SIG-M5 (cell line): ENCODE data around the gene OR2A2.

Experiments used
- DNase-seq: peaks from one replicate; lab custom pipeline; 2025; lab: John Stamatoyannopoulos, UW

The OR2A2 gene

DNA sequence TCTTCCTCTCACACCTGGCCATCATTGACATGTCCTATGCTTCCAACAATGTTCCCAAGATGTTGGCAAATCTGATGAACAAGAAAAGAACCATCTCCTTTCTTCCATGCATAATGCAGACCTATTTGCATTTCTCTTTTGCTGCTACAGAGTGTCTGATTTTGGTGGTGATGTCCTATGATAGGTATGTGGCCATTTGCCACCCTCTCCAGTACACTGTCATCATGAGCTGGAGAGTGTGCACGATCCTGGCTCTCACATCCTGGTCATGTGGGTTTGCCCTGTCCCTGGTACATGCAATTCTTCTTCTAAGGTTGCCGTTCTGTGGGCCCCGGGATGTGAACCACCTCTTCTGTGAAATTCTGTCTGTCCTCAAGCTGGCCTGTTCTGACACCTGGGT, 32.8 kb downstream of the OR2A2 start:
- DNase-seq, result no peak

DNA sequence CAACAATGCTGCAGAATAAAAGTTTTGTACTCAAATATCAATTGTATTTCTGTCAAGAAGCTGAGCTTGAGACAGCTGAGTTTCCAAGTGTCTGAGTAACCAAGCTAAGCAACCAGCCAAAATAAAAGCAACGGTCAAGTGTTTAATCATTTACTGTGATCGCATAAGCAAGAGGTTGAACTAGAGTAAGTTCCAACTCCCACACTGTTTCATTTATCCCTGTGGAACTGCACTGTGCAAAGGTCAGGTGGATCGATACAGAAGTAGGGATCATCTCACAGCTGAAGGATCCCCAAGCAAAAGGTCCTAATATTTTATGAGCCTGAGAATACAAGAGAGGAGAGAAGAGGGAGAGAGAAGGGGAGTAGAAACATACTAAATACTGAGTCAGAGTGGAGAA, 35.0 kb downstream of the OR2A2 start:
- no peak for DNase-seq

DNA sequence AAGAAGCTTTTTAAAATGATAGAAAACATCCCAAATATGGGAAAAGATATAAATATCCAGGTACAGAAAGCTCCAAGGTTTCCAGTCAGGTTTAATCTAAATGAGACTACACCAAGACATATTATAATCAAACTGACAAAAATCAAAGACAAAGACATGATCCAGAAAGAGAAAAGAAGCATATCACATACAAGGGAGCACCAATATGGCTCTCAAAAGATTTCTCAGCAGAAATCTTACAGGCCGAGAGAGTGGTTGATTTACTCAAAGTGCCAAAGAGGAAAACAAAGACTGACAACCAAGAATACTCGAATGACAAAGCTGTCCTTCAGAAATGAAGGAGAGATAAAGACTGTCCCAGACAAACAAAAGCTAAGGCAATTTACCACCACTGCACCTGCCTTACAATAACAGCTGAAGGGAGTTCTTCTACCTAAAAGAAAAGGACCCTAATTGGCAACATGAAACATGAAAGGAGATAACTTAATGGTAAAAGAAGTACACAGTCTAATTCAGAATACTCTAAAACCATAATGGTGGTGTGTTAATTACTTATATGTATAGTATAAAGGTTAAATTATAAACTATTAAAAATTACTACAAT, 38.9 kb downstream of the OR2A2 start:
- no peak for DNase-seq

DNA sequence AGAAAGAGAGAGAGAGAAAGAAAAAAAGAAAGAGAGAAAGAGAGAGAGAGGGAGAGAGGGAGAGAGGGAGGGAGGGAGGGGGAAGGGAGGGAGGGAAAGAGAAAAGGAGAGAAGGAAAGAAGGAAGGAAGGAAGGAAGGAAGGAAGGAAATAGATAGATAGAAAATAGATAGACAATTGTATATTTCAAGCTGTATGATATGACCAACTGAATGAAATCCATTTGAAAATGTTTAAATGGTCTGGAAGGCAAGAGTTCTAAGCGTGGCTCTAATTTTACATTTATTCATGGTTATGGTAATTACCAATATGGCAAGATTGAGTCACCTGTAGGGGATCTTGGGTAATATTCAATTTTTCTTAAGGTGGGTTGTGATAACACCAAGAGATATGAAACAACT, 49.5 kb downstream of the OR2A2 start:
- no peak for DNase-seq
